GM10266 (cell line): Measurements from ENCODE around the gene GCAT.
A peak's percentile ranks its signal among the peaks of the same experiment; 100 is the strongest.

Experiments used
- DNase-seq: peaks from one replicate; pipeline ENCODE4 v3.0.0; 2012; ENCODE audit errors: extremely low spot score
- TF ChIP-seq, protein P1 (sequence below): IDR thresholded peaks from 2 replicates; pipeline ENCODE4 v1.5.1; 2012; ENCODE audit warnings: mild to moderate bottlenecking, low read depth; ENCODE audit not compliant: control insufficient read depth, insufficient read depth; ENCODE audit errors: missing control alignments

The GCAT gene

GRCh38 chr22:37831472-37831871, 23.7 kb downstream of the GCAT start:
- DNase-seq, result no peak
- TF ChIP-seq, protein P1, sequence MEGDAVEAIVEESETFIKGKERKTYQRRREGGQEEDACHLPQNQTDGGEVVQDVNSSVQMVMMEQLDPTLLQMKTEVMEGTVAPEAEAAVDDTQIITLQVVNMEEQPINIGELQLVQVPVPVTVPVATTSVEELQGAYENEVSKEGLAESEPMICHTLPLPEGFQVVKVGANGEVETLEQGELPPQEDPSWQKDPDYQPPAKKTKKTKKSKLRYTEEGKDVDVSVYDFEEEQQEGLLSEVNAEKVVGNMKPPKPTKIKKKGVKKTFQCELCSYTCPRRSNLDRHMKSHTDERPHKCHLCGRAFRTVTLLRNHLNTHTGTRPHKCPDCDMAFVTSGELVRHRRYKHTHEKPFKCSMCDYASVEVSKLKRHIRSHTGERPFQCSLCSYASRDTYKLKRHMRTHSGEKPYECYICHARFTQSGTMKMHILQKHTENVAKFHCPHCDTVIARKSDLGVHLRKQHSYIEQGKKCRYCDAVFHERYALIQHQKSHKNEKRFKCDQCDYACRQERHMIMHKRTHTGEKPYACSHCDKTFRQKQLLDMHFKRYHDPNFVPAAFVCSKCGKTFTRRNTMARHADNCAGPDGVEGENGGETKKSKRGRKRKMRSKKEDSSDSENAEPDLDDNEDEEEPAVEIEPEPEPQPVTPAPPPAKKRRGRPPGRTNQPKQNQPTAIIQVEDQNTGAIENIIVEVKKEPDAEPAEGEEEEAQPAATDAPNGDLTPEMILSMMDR, result no peak

DNA sequence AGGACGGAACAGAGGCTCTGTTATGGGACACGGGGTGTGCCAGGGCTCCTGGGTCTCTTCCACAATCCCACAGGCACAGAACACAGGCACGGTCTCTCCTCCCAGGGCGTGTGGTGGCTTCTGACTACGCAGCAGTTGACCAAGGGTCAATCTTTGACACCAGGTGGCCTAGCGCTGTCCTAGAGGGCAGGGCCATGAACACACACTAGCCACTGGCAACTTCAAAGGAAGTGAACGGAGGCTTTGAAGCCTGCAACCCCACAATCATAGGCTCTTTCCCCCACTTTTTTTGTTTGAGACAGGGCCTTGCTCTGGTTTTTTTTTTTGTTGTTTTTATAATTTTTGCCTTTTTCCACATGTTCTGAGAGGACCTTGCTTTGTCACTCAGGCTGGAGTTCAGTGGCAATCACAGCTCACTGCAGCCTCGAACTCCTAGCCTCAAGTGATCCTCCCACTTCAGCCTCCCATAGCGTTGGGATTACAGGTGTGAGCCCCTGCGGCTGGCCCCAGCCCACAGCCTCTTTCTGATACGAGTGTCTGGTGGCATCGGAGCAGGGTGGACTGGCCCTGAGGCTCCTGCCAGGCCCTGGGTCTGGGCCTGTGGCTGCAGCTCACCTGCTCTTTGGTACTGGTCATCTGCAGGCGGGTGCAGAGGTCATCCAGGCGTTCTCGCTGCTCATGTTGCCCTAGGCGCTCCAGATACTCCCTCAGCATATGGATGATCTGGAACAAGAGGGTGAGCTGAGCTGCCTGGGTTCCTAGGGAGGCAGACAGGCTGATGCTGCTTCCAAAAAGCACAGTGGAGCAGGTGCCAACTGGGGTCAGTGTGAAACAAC, 24.5 kb downstream of the GCAT start:
- no peak for DNase-seq
- TF ChIP-seq, protein P1, result no peak

DNA sequence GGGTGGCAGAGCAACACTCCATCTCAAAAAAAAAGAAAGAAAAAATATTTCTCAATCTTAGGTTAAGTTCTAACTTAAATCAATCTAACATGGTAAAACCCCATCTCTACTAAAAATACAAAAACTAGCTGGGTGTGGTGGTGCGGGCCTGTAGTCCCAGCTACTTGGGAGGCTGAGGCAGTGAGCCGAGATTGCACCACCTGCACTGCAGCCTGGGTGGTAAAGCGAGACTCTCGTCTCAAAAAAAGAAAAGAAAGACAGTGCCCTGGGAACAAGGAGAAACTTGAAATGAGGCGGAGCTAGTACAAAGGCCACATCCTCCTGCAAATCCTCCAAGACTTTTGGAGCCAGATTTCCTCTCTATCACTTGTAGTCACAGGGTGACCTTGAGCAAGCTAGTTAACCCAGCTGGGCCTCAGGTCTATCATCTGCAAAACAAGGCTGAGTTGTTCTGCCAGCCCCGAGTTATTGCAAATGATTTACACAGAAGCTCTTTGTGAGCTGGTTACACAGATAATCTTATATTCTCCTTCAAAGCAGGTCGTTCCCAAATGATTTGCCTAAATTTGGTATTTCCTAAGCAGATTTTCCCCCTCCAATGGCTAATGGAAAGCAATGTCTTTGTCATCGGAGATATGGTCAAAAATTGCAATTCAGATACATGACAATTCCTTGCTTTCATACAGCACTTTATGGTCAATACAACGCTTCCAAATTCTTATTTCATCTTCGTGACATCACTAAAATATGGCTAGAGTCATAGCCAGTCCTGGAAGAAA, 34.5 kb downstream of the GCAT start:
- TF ChIP-seq, protein P1, result no peak

DNA sequence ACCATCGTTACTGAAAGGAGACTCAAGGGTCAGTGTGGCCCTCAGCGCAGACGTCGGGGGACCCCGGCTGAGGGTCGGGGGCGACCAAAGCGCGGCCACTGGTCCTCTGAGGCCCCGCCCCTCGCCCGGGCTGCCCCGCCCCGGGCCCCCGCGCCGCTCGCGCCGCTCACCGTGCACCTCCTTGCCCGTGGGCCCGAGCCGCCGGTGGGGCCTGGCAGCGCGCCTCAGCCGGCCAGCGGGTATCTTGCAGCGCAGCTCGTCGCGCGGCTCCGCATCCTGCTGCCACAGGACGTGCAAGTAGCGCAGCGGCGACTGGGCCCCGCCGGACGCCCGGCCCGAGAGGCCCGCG, 36.0 kb downstream of the GCAT start:
- TF ChIP-seq, protein P1, result no peak
- DNase-seq, result peak; percentile 65

More for the DNA sequence above, 34.5 kb downstream of the GCAT start:
- no peak for DNase-seq

DNA sequence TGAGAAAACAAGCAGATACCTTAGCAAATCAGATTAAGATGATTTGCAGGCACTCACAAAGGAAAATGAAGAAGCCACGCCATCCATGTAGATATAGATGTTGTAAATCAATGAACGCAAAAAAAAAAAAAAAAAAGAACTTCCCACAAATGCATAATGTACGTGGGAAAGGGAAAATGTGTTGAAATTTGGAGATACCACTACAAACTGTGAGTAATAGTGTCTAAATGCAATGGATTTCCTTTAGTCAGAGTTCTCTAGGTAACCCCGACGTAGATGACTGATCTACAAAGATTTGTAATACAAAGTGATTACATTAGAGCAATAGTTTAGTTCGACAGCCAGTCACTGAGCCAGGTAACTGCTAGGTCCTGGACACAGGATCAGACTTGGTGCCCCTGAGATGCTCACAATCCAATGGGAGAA, 37.2 kb downstream of the GCAT start:
- no peak for DNase-seq
- TF ChIP-seq, protein P1, result no peak

DNA sequence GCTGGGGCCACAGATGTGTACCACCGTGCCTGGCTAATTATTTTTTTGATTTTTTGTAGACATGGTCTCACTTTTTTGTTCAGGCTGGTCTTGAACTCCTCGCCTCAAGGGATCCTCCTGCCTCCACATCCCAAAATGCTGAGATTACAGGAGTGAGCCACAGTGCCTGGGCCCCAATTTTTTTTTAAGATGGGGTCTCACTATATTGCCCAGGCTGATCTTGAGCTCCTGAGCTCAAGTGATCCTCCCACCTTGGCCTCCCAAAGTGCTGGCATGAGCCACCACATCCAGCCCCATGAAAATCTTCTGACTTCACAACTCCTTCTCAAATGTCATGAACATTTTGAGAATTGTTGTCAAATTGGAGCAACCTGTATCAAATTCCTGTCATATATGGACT, 38.7 kb downstream of the GCAT start:
- TF ChIP-seq, protein P1, result no peak
- DNase-seq, result no peak

GRCh38 chr22:37848587-37849088, 40.9 kb downstream of the GCAT start:
- TF ChIP-seq, protein P1, result no peak
- no peak for DNase-seq
